Hepatocyte (in vitro differentiated cells): Measurements from ENCODE around the gene PLXNC1. TPM values are rescaled to one million over a fixed set of nuclear protein-coding genes. Genes with fewer than 3 reads are reported as not detected.

Experiments used
- DNase-seq: peaks from one replicate; pipeline ENCODE4 v3.0.0-alpha.2; 2016; ENCODE audit warnings: low spot score
- H2AFZ ChIP-seq: fragments of 200-600 bp; sonication (generic); 2 replicates; pipeline ENCODE4 v1.6.0; 2016; ENCODE audit warnings: antibody characterized with exemption, mild to moderate bottlenecking
- H3K27ac ChIP-seq: fragments of 200-600 bp; sonication (generic); 2 replicates; pipeline ENCODE4 v1.5.1; 2016; ENCODE audit warnings: mild to moderate bottlenecking
- H3K27me3 ChIP-seq: fragments of 200-600 bp; sonication (generic); 2 replicates; pipeline ENCODE4 v1.6.1; 2016
- H3K36me3 ChIP-seq: fragments of 200-600 bp; sonication (generic); replicated peaks from 2 replicates; pipeline ENCODE4 v1.5.1; 2016; ENCODE audit warnings: low read depth; ENCODE audit not compliant: insufficient read depth
- H3K4me1 ChIP-seq: fragments of 200-600 bp; sonication (generic); 2 replicates; pipeline ENCODE4 v1.5.1; 2016; ENCODE audit warnings: mild to moderate bottlenecking, moderate library complexity; ENCODE audit not compliant: insufficient read depth
- H3K4me2 ChIP-seq: fragments of 200-600 bp; sonication (generic); 2 replicates; pipeline ENCODE4 v1.6.0; 2016
- H3K4me3 ChIP-seq: fragments of 200-600 bp; sonication (generic); 2 replicates; pipeline ENCODE4 v1.5.1; 2016; ENCODE audit warnings: mild to moderate bottlenecking
- H3K79me2 ChIP-seq: fragments of 200-600 bp; sonication (generic); 2 replicates; pipeline ENCODE4 v1.6.0; 2017; ENCODE audit warnings: mild to moderate bottlenecking
- H3K9me2 ChIP-seq: fragments of 200-600 bp; sonication (generic); replicated peaks from 2 replicates; pipeline ENCODE4 v1.6.0; 2017; ENCODE audit warnings: mild to moderate bottlenecking; ENCODE audit not compliant: insufficient read depth
- H3K9me3 ChIP-seq: fragments of 200-600 bp; sonication (generic); 2 replicates; pipeline ENCODE4 v1.5.1; 2016; ENCODE audit warnings: low read depth, mild to moderate bottlenecking
- H4K20me1 ChIP-seq: fragments of 200-600 bp; sonication (generic); 2 replicates; pipeline ENCODE4 v1.6.0; 2016; ENCODE audit warnings: mild to moderate bottlenecking; ENCODE audit not compliant: insufficient read depth, poor library complexity, severe bottlenecking
- EZH2 ChIP-seq: fragments of 200-600 bp; sonication (generic); IDR thresholded peaks from 2 replicates; pipeline ENCODE4 v1.6.1; 2016; ENCODE audit warnings: antibody characterized with exemption, mild to moderate bottlenecking, borderline replicate concordance
- EZH2phosphoT487 ChIP-seq: fragments of 200-600 bp; sonication (generic); IDR thresholded peaks from one replicate; pipeline ENCODE4 v1.6.1; 2018; ENCODE audit warnings: antibody characterized with exemption, mild to moderate bottlenecking, low read depth, moderate library complexity; ENCODE audit not compliant: unreplicated experiment, severe bottlenecking
- WGBS: methylation state at CpG from one replicate; pipeline ENCODE4 v1.1.6; 2016; ENCODE audit warnings: low lambda C conversion rate; ENCODE audit errors: missing lambda C conversion rate; 5-methylcytosine and 5-hydroxymethylcytosine counted together
- polyA plus RNA-seq: library from polyadenylated mRNA; unstranded; fragments of >200 nt; fragmentation: Nextera tagmentation; extraction: Ambion mirVana; gene quantifications from 2 replicates; pipeline ENCODE4 v1.2.1, GENCODE V29; 2016
- total RNA-seq: library from RNA; depleted of rRNA; stranded (reverse); fragments of >200 nt; gene quantifications from 2 replicates; pipeline ENCODE4 v1.2.3, GENCODE V29; 2014
- TF ChIP-seq, protein P1 (sequence below): fragments of 200-600 bp; sonication (generic); IDR thresholded peaks from 2 replicates; pipeline ENCODE4 v1.5.1; 2016; ENCODE audit warnings: antibody characterized with exemption, mild to moderate bottlenecking; ENCODE audit not compliant: poor library complexity

Gene PLXNC1
- total and polyA plus RNA-seq, 2 experiments from 2014 or later = 6.7 to 23.2 TPM

DNA sequence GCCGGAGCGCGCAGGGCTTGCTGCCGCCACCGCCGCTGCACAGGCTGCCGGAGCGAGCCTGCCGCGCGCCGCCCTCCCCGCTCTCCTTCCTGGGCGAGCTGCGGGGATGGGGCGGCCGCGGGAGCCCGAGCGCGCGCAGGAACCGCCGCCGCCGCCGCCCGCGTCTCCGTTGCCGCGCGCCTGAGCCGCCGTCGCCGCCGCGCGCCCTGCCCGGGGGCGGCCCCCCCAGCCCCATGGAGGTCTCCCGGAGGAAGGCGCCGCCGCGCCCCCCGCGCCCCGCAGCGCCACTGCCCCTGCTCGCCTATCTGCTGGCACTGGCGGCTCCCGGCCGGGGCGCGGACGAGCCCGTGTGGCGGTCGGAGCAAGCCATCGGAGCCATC lies 352 bp downstream of the PLXNC1 start:
- no peaks in the 10 kb centered on the region for H4K20me1 ChIP-seq
- peak overlapping the region; percentile 83 for H3K27ac ChIP-seq
- peaks cover 40% of the 10 kb centered on the region for H3K27me3 ChIP-seq
- peaks cover 4% of the 10 kb centered on the region for H3K79me2 ChIP-seq
- peaks cover 15% of the 10 kb centered on the region for H3K4me1 ChIP-seq
- peak; percentile 61 for DNase-seq
- H3K9me2 ChIP-seq = no peaks in the 10 kb centered on the region
- H3K9me3 ChIP-seq = no peaks in the 10 kb centered on the region
- TF ChIP-seq, protein P1, sequence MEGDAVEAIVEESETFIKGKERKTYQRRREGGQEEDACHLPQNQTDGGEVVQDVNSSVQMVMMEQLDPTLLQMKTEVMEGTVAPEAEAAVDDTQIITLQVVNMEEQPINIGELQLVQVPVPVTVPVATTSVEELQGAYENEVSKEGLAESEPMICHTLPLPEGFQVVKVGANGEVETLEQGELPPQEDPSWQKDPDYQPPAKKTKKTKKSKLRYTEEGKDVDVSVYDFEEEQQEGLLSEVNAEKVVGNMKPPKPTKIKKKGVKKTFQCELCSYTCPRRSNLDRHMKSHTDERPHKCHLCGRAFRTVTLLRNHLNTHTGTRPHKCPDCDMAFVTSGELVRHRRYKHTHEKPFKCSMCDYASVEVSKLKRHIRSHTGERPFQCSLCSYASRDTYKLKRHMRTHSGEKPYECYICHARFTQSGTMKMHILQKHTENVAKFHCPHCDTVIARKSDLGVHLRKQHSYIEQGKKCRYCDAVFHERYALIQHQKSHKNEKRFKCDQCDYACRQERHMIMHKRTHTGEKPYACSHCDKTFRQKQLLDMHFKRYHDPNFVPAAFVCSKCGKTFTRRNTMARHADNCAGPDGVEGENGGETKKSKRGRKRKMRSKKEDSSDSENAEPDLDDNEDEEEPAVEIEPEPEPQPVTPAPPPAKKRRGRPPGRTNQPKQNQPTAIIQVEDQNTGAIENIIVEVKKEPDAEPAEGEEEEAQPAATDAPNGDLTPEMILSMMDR = no peak
- no peak for TF ChIP-seq EZH2
- TF ChIP-seq EZH2phosphoT487 = no peak
- H3K4me3 ChIP-seq = peak overlapping the region; percentile 76
- 2% methylated on average over 7 of the region's 62 CpGs for WGBS
- peak overlapping the region; percentile 94 for H3K4me2 ChIP-seq
- peak overlapping the region; percentile 78 for H2AFZ ChIP-seq
- H3K36me3 ChIP-seq = no peaks in the 10 kb centered on the region

DNA sequence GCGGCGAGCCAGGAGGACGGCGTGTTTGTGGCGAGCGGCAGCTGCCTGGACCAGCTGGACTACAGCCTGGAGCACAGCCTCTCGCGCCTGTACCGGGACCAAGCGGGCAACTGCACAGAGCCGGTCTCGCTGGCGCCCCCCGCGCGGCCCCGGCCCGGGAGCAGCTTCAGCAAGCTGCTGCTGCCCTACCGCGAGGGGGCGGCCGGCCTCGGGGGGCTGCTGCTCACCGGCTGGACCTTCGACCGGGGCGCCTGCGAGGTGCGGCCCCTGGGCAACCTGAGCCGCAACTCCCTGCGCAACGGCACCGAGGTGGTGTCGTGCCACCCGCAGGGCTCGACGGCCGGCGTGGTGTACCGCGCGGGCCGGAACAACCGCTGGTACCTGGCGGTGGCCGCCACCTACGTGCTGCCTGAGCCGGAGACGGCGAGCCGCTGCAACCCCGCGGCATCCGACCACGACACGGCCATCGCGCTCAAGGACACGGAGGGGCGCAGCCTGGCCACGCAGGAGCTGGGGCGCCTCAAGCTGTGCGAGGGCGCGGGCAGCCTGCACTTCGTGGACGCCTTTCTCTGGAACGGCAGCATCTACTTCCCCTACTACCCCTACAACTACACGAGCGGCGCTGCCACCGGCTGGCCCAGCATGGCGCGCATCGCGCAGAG lies 873 bp downstream of the PLXNC1 start:
- peak overlapping the region; percentile 83 for H3K27ac ChIP-seq
- H3K27me3 ChIP-seq = peaks cover 38% of the 10 kb centered on the region
- H3K4me2 ChIP-seq = peak overlapping the region; percentile 94
- 2% methylated on average over 69 of the region's 76 CpGs for WGBS
- H3K4me1 ChIP-seq = peaks cover 15% of the 10 kb centered on the region
- peak overlapping the region; percentile 58 for H3K4me3 ChIP-seq
- peak; percentile 79 for DNase-seq
- TF ChIP-seq EZH2 = peak; percentile 64
- TF ChIP-seq EZH2phosphoT487 = no peak
- TF ChIP-seq, protein P1 = peak; percentile 52
- H3K79me2 ChIP-seq = peaks cover 10% of the 10 kb centered on the region
- no peaks in the 10 kb centered on the region for H3K9me2 ChIP-seq
- no peaks in the 10 kb centered on the region for H3K9me3 ChIP-seq
- H3K36me3 ChIP-seq = no peaks in the 10 kb centered on the region
- no peaks in the 10 kb centered on the region for H4K20me1 ChIP-seq
- H2AFZ ChIP-seq = peak overlapping the region; percentile 78

DNA sequence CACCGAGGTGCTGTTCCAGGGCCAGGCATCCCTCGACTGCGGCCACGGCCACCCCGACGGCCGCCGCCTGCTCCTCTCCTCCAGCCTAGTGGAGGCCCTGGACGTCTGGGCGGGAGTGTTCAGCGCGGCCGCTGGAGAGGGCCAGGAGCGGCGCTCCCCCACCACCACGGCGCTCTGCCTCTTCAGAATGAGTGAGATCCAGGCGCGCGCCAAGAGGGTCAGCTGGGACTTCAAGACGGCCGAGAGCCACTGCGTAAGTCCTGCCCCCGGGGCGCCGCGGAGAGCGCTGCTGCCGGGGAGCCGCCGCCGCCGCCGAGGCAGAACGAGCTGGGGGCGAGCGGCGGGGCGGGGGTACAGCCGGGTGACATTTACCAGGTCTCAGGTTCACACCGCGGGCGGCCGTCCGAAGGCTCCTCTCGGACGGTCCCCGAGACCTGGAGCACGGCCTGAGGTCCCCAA lies 1.4 kb downstream of the PLXNC1 start:
- DNase-seq = peak; percentile 72
- peaks cover 35% of the 10 kb centered on the region for H3K27me3 ChIP-seq

More for the DNA sequence above, 1.4 kb downstream of the PLXNC1 start:
- H2AFZ ChIP-seq = peak overlapping the region; percentile 78
- H3K79me2 ChIP-seq = peaks cover 15% of the 10 kb centered on the region
- no peaks in the 10 kb centered on the region for H3K9me2 ChIP-seq
- H3K4me2 ChIP-seq = peak overlapping the region; percentile 94
- no peaks in the 10 kb centered on the region for H3K9me3 ChIP-seq
- no peaks in the 10 kb centered on the region for H4K20me1 ChIP-seq
- H3K4me3 ChIP-seq = peak overlapping the region; percentile 58
- 2% methylated on average over 49 of the region's 49 CpGs for WGBS
- H3K4me1 ChIP-seq = peaks cover 15% of the 10 kb centered on the region
- no peak for TF ChIP-seq EZH2phosphoT487
- TF ChIP-seq, protein P1 = no peak
- no peak for TF ChIP-seq EZH2
- H3K27ac ChIP-seq = peak overlapping the region; percentile 83
- no peaks in the 10 kb centered on the region for H3K36me3 ChIP-seq
